ENCODE results near the gene RAD51B. TPM values are rescaled to one million over a fixed set of nuclear protein-coding genes. Genes with fewer than 3 reads are reported as not detected.
"Not testable (repeated sequence)": the region's sequence is repeated elsewhere in the genome, so short reads cannot be mapped to it uniquely, and the experiment has no call there.

The RAD51B gene
- total RNA-seq, 1 donor from 2014 or later: 17.0 TPM

GRCh38 chr14:68210729-68211299, 391.2 kb downstream of the RAD51B start:
- DNase-seq (ENCODE audit: low read depth): peak; percentile 100

GRCh38 chr14:68211421-68211820, 391.8 kb downstream of the RAD51B start:
- no peak for DNase-seq (ENCODE audit: low read depth)

GRCh38 chr14:68211886-68212285, 392.3 kb downstream of the RAD51B start:
- DNase-seq (ENCODE audit: low read depth): no peak

GRCh38 chr14:68212361-68212760, 392.8 kb downstream of the RAD51B start:
- DNase-seq (ENCODE audit: low read depth): no peak

GRCh38 chr14:68214431-68214830, 394.9 kb downstream of the RAD51B start:
- DNase-seq (ENCODE audit: low read depth): no peak

- DNase-seq (ENCODE audit: low read depth): no peak
Observed at GRCh38 chr14:68215629-68216028, 396.1 kb downstream of the RAD51B start.

GRCh38 chr14:68216079-68216478, 396.5 kb downstream of the RAD51B start:
- no peak for DNase-seq (ENCODE audit: low read depth)

- no peak for DNase-seq (ENCODE audit: low read depth)
Observed at GRCh38 chr14:68216957-68217356, 397.4 kb downstream of the RAD51B start.

GRCh38 chr14:68217791-68218340, 398.3 kb downstream of the RAD51B start:
- DNase-seq (ENCODE audit: low read depth): no peak

- DNase-seq (ENCODE audit: low read depth): no peak
Observed at GRCh38 chr14:68219407-68219806, 399.8 kb downstream of the RAD51B start.

GRCh38 chr14:68221046-68221445, 401.5 kb downstream of the RAD51B start:
- not testable (repeated sequence) for DNase-seq (ENCODE audit: low read depth)

- DNase-seq (ENCODE audit: low read depth): no peak
Observed at GRCh38 chr14:68222154-68222553, 402.6 kb downstream of the RAD51B start.

- DNase-seq (ENCODE audit: low read depth): no peak
Observed at GRCh38 chr14:68222726-68223125, 403.1 kb downstream of the RAD51B start.

- DNase-seq (ENCODE audit: low read depth): no peak
Observed at GRCh38 chr14:68223631-68224030, 404.1 kb downstream of the RAD51B start.

GRCh38 chr14:68225321-68225720, 405.7 kb downstream of the RAD51B start:
- no peak for DNase-seq (ENCODE audit: low read depth)

GRCh38 chr14:68226523-68226922, 406.9 kb downstream of the RAD51B start:
- DNase-seq (ENCODE audit: low read depth): no peak

- DNase-seq (ENCODE audit: low read depth): no peak
Observed at GRCh38 chr14:68228656-68229055, 409.1 kb downstream of the RAD51B start.

- DNase-seq (ENCODE audit: low read depth): no peak
Observed at GRCh38 chr14:68229423-68230100, 410.0 kb downstream of the RAD51B start.

- DNase-seq (ENCODE audit: low read depth): no peak
Observed at GRCh38 chr14:68230202-68230949, 410.8 kb downstream of the RAD51B start.

GRCh38 chr14:68230950-68231717, 411.6 kb downstream of the RAD51B start:
- peak; percentile 67 for DNase-seq (ENCODE audit: low read depth)

GRCh38 chr14:68231898-68232297, 412.3 kb downstream of the RAD51B start:
- DNase-seq (ENCODE audit: low read depth): no peak
